ENCODE measurements around the gene SLC9A2.

The SLC9A2 gene

GRCh38 chr2:102591491-102592045 is 27.8 kb upstream of the SLC9A2 start:
- no peak for TF ChIP-seq CTCF (conservative IDR thresholded peaks at IDR 0.05; ENCODE audit: low read depth, low read length)
- Histone ChIP-seq H3K27ac (no peak overlapping the region), H3K9ac (no peak overlapping the region), H3K4me1 (ENCODE audit: low read depth, poor library complexity, severe bottlenecking) (no peaks in the 10 kb centered on the region), H3K27me3 (ENCODE audit: insufficient read depth, low read depth) (no peaks in the 10 kb centered on the region), H3K79me2 (ENCODE audit: insufficient read depth, low read depth) (no peaks in the 10 kb centered on the region), H4K20me1 (ENCODE audit: insufficient read depth) (no peaks in the 10 kb centered on the region), H3K4me3 (IDR thresholded peaks at IDR 0.05; ENCODE audit: insufficient read depth, low read depth, low read length) (no peak overlapping the region), H3K4me2 (no peak overlapping the region), H3K36me3 (ENCODE audit: insufficient read depth) (no peaks in the 10 kb centered on the region), H2AFZ (ENCODE audit: low read depth) (no peak overlapping the region)

GRCh38 chr2:102592601-102593000 is 26.8 kb upstream of the SLC9A2 start:
- H3K4me3 ChIP-seq (IDR thresholded peaks at IDR 0.05; ENCODE audit: insufficient read depth, low read depth, low read length), result no peak overlapping the region

GRCh38 chr2:102593516-102593915 is 25.8 kb upstream of the SLC9A2 start:
- H3K4me3 ChIP-seq (IDR thresholded peaks at IDR 0.05; ENCODE audit: insufficient read depth, low read depth, low read length), result no peak overlapping the region
- H3K4me2 ChIP-seq, result no peak overlapping the region
- H3K36me3 ChIP-seq (ENCODE audit: insufficient read depth), result no peaks in the 10 kb centered on the region
- H3K4me1 ChIP-seq (ENCODE audit: low read depth, poor library complexity, severe bottlenecking), result no peaks in the 10 kb centered on the region
- H3K27ac ChIP-seq, result no peak overlapping the region
- no peaks in the 10 kb centered on the region for H4K20me1 ChIP-seq (ENCODE audit: insufficient read depth)
- H3K9ac ChIP-seq, result no peak overlapping the region
- no peak overlapping the region for H2AFZ ChIP-seq (ENCODE audit: low read depth)
- TF ChIP-seq CTCF (conservative IDR thresholded peaks at IDR 0.05; ENCODE audit: low read depth, low read length), result no peak
- no peaks in the 10 kb centered on the region for H3K79me2 ChIP-seq (ENCODE audit: insufficient read depth, low read depth)
- no peaks in the 10 kb centered on the region for H3K27me3 ChIP-seq (ENCODE audit: insufficient read depth, low read depth)

More at GRCh38 chr2:102592601-102593000, 26.8 kb upstream of the SLC9A2 start:
- no peaks in the 10 kb centered on the region for H4K20me1 ChIP-seq (ENCODE audit: insufficient read depth)
- no peaks in the 10 kb centered on the region for H3K79me2 ChIP-seq (ENCODE audit: insufficient read depth, low read depth)
- H3K4me1 ChIP-seq (ENCODE audit: low read depth, poor library complexity, severe bottlenecking), result no peaks in the 10 kb centered on the region
- no peak overlapping the region for H3K9ac ChIP-seq
- no peaks in the 10 kb centered on the region for H3K27me3 ChIP-seq (ENCODE audit: insufficient read depth, low read depth)
- no peaks in the 10 kb centered on the region for H3K36me3 ChIP-seq (ENCODE audit: insufficient read depth)
- H3K4me2 ChIP-seq, result no peak overlapping the region
- no peak overlapping the region for H3K27ac ChIP-seq
- TF ChIP-seq CTCF (conservative IDR thresholded peaks at IDR 0.05; ENCODE audit: low read depth, low read length), result no peak; the same call in 1 of the 2 replicates
- H2AFZ ChIP-seq (ENCODE audit: low read depth), result no peak overlapping the region

DNA sequence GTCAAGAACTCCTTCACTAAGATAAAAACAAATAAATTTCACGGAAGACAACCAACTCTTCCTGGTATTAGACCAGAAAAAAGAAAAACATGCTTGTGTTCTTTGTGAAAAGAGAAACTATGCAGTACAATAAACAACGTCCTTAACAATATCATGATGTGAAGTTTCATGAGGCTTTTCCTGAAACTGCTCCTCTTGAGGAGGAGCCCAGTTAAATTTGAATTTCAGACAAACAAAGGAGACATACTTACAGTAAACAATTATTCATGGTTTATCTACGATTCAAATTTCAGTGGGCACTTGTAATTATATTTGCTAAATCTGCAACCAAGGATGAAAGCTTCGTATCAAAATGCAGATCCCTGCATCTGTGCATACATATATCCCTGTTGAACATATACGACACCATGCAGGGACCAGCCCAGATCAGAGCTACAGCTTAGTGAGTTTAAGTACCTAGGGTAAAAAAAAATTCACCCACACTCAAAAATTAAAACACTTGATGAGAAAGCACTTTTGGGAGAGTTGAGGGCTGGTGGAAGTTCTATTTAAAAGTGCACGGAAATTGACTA is 24.8 kb upstream of the SLC9A2 start:
- no peaks in the 10 kb centered on the region for H3K36me3 ChIP-seq (ENCODE audit: insufficient read depth)
- no peak overlapping the region for H3K4me2 ChIP-seq
- no peaks in the 10 kb centered on the region for H3K4me1 ChIP-seq (ENCODE audit: low read depth, poor library complexity, severe bottlenecking)
- H3K27ac ChIP-seq, result no peak overlapping the region
- no peaks in the 10 kb centered on the region for H3K79me2 ChIP-seq (ENCODE audit: insufficient read depth, low read depth)
- TF ChIP-seq CTCF (conservative IDR thresholded peaks at IDR 0.05; ENCODE audit: low read depth, low read length), result no peak
- H4K20me1 ChIP-seq (ENCODE audit: insufficient read depth), result no peaks in the 10 kb centered on the region
- no peaks in the 10 kb centered on the region for H3K27me3 ChIP-seq (ENCODE audit: insufficient read depth, low read depth)
- H3K9ac ChIP-seq, result no peak overlapping the region
- no peak overlapping the region for H3K4me3 ChIP-seq (IDR thresholded peaks at IDR 0.05; ENCODE audit: insufficient read depth, low read depth, low read length)
- H2AFZ ChIP-seq (ENCODE audit: low read depth), result no peak overlapping the region

Data from KMS-11 (cell line).